ENCODE data around the gene ZFP42. TPM values are rescaled to one million over a fixed set of nuclear protein-coding genes. Genes with fewer than 3 reads are reported as not detected.

ZFP42 gene
- total RNA-seq, 1 donor from 2014 or later = 0.72 TPM

DNA sequence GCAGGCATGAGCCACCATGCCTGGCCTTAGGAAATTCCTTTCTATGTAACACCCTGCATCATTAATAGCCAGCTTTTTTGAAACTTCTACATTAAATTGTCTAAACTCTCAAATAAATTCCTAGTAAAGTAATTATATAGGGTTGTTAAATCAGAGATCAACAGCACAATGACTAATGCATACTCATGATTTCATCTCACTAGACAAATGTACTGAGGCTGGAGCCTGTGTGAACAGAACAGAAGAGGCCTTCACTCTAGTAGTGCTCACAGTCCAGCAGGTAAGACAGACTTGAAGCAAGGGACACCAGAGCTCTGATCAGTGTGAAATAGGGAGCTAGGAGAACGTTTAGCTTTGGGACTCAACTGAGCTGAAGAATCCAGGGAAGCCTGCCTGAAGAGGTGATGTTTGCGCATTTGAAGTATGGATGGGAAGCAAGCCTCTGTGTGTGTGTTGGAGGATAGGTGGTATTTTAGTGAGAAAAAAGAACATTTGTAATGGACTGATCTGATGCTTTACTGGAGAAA lies 3.9 kb downstream of the ZFP42 start:
- no peak overlapping the region for H3K27ac Mint-ChIP-seq (ENCODE audit: unreplicated experiment)
- no peak overlapping the region for H3K4me3 Mint-ChIP-seq

DNA sequence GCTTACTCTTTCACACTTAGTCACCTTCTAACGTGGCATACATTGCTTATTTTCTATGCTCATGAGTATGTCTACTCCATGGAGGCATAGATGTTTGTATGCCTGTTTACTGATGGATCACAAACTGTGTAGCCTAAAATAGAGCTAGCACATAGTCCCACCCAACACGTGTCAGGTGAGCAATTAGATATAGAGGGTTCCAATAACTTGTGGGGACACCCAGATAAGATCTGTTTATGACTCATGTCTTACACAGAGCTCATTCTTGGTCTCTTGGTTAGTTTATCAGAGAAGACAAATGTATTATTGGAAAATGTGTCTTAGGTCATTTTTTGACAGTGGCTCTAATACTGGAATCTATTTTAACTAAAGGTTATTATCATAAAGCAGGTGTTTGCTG lies 6.8 kb downstream of the ZFP42 start:
- TF ChIP-seq, protein P1, sequence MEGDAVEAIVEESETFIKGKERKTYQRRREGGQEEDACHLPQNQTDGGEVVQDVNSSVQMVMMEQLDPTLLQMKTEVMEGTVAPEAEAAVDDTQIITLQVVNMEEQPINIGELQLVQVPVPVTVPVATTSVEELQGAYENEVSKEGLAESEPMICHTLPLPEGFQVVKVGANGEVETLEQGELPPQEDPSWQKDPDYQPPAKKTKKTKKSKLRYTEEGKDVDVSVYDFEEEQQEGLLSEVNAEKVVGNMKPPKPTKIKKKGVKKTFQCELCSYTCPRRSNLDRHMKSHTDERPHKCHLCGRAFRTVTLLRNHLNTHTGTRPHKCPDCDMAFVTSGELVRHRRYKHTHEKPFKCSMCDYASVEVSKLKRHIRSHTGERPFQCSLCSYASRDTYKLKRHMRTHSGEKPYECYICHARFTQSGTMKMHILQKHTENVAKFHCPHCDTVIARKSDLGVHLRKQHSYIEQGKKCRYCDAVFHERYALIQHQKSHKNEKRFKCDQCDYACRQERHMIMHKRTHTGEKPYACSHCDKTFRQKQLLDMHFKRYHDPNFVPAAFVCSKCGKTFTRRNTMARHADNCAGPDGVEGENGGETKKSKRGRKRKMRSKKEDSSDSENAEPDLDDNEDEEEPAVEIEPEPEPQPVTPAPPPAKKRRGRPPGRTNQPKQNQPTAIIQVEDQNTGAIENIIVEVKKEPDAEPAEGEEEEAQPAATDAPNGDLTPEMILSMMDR (conservative IDR thresholded peaks at IDR 0.05) = no peak
- H3K27ac Mint-ChIP-seq (ENCODE audit: unreplicated experiment) = no peak overlapping the region
- no peak overlapping the region for H3K4me3 Mint-ChIP-seq
- peaks cover 3% of the 10 kb centered on the region for H3K9me3 Mint-ChIP-seq
- H3K27me3 Mint-ChIP-seq (ENCODE audit: low read depth) = peaks cover 7% of the 10 kb centered on the region
- DNase-seq (ENCODE audit: low read depth, low spot score) = no peak
- peaks cover 7% of the 10 kb centered on the region for H3K4me1 Mint-ChIP-seq
- H3K36me3 Mint-ChIP-seq (ENCODE audit: low read depth) = peaks cover 5% of the 10 kb centered on the region

More for the DNA sequence above, 3.9 kb downstream of the ZFP42 start:
- H3K27me3 Mint-ChIP-seq (ENCODE audit: low read depth) = peaks cover 31% of the 10 kb centered on the region
- peaks cover 5% of the 10 kb centered on the region for H3K9me3 Mint-ChIP-seq
- H3K4me1 Mint-ChIP-seq = peaks cover 14% of the 10 kb centered on the region
- H3K36me3 Mint-ChIP-seq (ENCODE audit: low read depth) = peaks cover 14% of the 10 kb centered on the region
- TF ChIP-seq, protein P1 (conservative IDR thresholded peaks at IDR 0.05) = no peak
- no peak for DNase-seq (ENCODE audit: low read depth, low spot score)

DNA sequence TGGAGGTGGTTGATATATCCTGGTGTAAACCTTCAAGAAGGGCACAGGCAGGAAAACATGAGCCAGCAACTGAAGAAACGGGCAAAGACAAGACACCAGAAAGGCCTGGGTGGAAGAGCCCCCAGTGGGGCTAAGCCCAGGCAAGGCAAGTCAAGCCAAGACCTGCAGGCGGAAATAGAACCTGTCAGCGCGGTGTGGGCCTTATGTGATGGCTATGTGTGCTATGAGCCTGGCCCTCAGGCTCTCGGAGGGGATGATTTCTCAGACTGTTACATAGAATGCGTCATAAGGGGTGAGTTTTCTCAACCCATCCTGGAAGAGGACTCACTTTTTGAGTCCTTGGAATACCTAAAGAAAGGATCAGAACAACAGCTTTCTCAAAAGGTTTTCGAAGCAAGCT lies 7.2 kb downstream of the ZFP42 start:
- Mint-ChIP-seq H3K9me3 (no peaks in the 10 kb centered on the region), H3K36me3 (ENCODE audit: low read depth) (peaks cover 2% of the 10 kb centered on the region), H3K4me3 (no peak overlapping the region), H3K27me3 (ENCODE audit: low read depth) (peaks cover 3% of the 10 kb centered on the region), H3K27ac (ENCODE audit: unreplicated experiment) (no peak overlapping the region), H3K4me1 (peaks cover 4% of the 10 kb centered on the region)
- no peak for DNase-seq (ENCODE audit: low read depth, low spot score)
- TF ChIP-seq, protein P1 (conservative IDR thresholded peaks at IDR 0.05) = no peak

DNA sequence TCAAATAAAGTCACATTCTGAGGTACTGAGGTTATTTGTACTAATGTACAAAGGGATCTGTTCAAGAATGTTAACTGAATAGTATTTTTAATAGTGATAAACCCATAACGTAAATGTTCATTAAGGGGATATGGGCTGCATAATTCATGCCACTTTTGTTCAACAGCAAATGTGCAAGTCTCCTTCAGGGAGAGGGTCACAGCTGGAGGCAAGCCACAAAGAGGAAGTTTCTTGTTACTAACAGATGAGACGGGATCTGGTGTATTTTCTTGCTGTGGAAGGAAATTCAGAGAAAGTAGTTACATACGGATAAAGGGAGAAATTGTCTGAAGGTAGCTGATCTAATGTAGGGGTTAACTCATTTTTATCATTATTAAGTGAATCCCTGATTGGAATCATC lies 10.0 kb downstream of the ZFP42 start:
- Mint-ChIP-seq H3K4me1 (peaks cover 4% of the 10 kb centered on the region), H3K27ac (ENCODE audit: unreplicated experiment) (no peak overlapping the region), H3K27me3 (ENCODE audit: low read depth) (no peaks in the 10 kb centered on the region), H3K4me3 (no peak overlapping the region), H3K9me3 (peaks cover 3% of the 10 kb centered on the region), H3K36me3 (ENCODE audit: low read depth) (peaks cover 2% of the 10 kb centered on the region)
- DNase-seq (ENCODE audit: low read depth, low spot score) = no peak
- TF ChIP-seq, protein P1 (conservative IDR thresholded peaks at IDR 0.05) = no peak

DNA sequence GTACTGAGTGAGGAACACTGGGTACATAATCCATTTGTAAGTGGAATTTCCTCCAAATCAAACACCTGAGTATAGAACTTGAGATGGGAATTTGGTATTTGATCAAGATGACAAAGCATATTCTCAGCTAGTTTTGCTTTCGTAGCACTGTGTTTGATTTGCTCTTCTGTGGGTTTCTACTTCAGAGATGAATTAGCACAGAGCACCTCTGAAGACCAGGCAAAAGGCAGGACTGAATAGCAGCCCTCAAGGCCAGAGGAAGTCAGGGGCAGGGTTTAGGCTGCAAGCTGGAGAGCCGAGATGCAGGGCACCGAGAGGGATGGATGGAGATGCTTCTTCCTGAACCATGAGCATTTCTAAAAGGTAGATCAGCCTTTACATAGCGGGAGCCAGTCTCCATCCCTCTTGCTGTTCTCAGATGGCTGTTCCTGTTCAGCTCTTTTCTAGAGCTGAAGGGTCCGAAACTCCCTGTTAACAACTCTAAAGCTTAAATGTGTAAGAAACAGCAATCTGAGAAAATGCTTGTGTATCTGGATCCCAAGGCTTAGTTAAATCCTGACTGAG lies 10.8 kb downstream of the ZFP42 start:
- no peak for DNase-seq (ENCODE audit: low read depth, low spot score)
- no peak overlapping the region for H3K27ac Mint-ChIP-seq (ENCODE audit: unreplicated experiment)
- H3K4me1 Mint-ChIP-seq = peaks cover 4% of the 10 kb centered on the region
- peaks cover 3% of the 10 kb centered on the region for H3K9me3 Mint-ChIP-seq
- H3K36me3 Mint-ChIP-seq (ENCODE audit: low read depth) = peaks cover 2% of the 10 kb centered on the region
- TF ChIP-seq, protein P1 (conservative IDR thresholded peaks at IDR 0.05) = no peak
- H3K4me3 Mint-ChIP-seq = no peak overlapping the region
- H3K27me3 Mint-ChIP-seq (ENCODE audit: low read depth) = no peaks in the 10 kb centered on the region
